ENCODE results near the gene CIROP.

Gene CIROP

GRCh38 chr14:23093104-23093503, 11.7 kb downstream of the CIROP start:
- Histone ChIP-seq H3K4me3 (ENCODE audit: low read length in 2 of 2) (peak overlapping the region; percentile 85 to 99), H3K27me3 (ENCODE audit: control insufficient read depth in 1 of 2, insufficient read depth in 2 of 2, low read length in 2 of 2) (no peaks in the 10 kb centered on the region), H3K9me3 (ENCODE audit: control insufficient read depth in 2 of 2, low read length in 2 of 2) (no peaks in the 10 kb centered on the region), H3K9ac (ENCODE audit: low read length in 2 of 2) (peak overlapping the region in 1 of 2 donors; percentile 93), H3K36me3 (ENCODE audit: control insufficient read depth in 2 of 2, insufficient read depth in 2 of 2, low read length in 2 of 2) (peaks cover 29 to 33% of the 10 kb centered on the region in 2 donors), H3K27ac (ENCODE audit: low read length) (no peak overlapping the region), H3K4me1 (ENCODE audit: control insufficient read depth, insufficient read depth, low read length) (peaks cover 18% of the 10 kb centered on the region)

- Histone ChIP-seq H3K36me3 (ENCODE audit: control insufficient read depth in 2 of 2, insufficient read depth in 2 of 2, low read length in 2 of 2) (peaks cover 26 to 34% of the 10 kb centered on the region in 2 donors), H3K9ac (ENCODE audit: low read length in 2 of 2) (no peak overlapping the region), H3K4me1 (ENCODE audit: control insufficient read depth, insufficient read depth, low read length) (peaks cover 13% of the 10 kb centered on the region), H3K27ac (ENCODE audit: low read length) (no peak overlapping the region), H3K4me3 (ENCODE audit: low read length in 2 of 2) (no peak overlapping the region), H3K9me3 (ENCODE audit: control insufficient read depth in 2 of 2, low read length in 2 of 2) (no peaks in the 10 kb centered on the region), H3K27me3 (ENCODE audit: control insufficient read depth in 1 of 2, insufficient read depth in 2 of 2, low read length in 2 of 2) (no peaks in the 10 kb centered on the region)
Observed at GRCh38 chr14:23091294-23092225, 13.2 kb downstream of the CIROP start.

GRCh38 chr14:23090254-23090636, 14.5 kb downstream of the CIROP start:
- H3K9me3 ChIP-seq (ENCODE audit: control insufficient read depth in 2 of 2, low read length in 2 of 2), result no peaks in the 10 kb centered on the region
- H3K27me3 ChIP-seq (ENCODE audit: control insufficient read depth in 1 of 2, insufficient read depth in 2 of 2, low read length in 2 of 2), result no peaks in the 10 kb centered on the region
- peaks cover 11% of the 10 kb centered on the region for H3K4me1 ChIP-seq (ENCODE audit: control insufficient read depth, insufficient read depth, low read length)
- H3K9ac ChIP-seq (ENCODE audit: low read length in 2 of 2), result no peak overlapping the region
- no peak overlapping the region for H3K27ac ChIP-seq (ENCODE audit: low read length)
- peaks cover 32 to 42% of the 10 kb centered on the region in 2 donors for H3K36me3 ChIP-seq (ENCODE audit: control insufficient read depth in 2 of 2, insufficient read depth in 2 of 2, low read length in 2 of 2)
- no peak overlapping the region for H3K4me3 ChIP-seq (ENCODE audit: low read length in 2 of 2)

GRCh38 chr14:23089498-23090253, 15.1 kb downstream of the CIROP start:
- H3K27me3 ChIP-seq (ENCODE audit: control insufficient read depth in 1 of 2, insufficient read depth in 2 of 2, low read length in 2 of 2), result no peaks in the 10 kb centered on the region
- peaks cover 33 to 42% of the 10 kb centered on the region in 2 donors for H3K36me3 ChIP-seq (ENCODE audit: control insufficient read depth in 2 of 2, insufficient read depth in 2 of 2, low read length in 2 of 2)
- no peaks in the 10 kb centered on the region for H3K9me3 ChIP-seq (ENCODE audit: control insufficient read depth in 2 of 2, low read length in 2 of 2)
- peaks cover 11% of the 10 kb centered on the region for H3K4me1 ChIP-seq (ENCODE audit: control insufficient read depth, insufficient read depth, low read length)
- H3K27ac ChIP-seq (ENCODE audit: low read length), result no peak overlapping the region
- H3K9ac ChIP-seq (ENCODE audit: low read length in 2 of 2), result no peak overlapping the region
- no peak overlapping the region for H3K4me3 ChIP-seq (ENCODE audit: low read length in 2 of 2)

DNA sequence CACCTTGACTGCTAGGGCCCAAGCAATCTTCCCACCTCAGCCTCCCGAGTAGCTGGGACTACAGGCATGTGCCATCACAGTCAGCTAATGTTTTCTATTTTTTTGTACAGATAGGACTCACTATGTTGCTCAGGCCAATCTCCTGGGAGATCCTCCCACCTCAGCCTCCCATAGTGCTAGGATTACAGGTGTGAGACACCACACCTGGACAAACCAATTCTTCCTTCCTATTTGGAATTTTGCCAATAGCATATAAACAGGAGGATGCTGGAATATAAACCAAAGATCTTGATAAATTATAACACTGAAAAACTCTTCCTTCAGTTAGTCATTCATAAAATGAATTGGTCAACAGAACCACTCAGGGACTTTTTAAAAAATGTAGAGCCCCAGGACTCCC, 18.2 kb downstream of the CIROP start:
- Histone ChIP-seq H3K27me3 (ENCODE audit: control insufficient read depth in 1 of 2, insufficient read depth in 2 of 2, low read length in 2 of 2) (no peaks in the 10 kb centered on the region), H3K4me1 (ENCODE audit: control insufficient read depth, insufficient read depth, low read length) (no peaks in the 10 kb centered on the region), H3K36me3 (ENCODE audit: control insufficient read depth in 2 of 2, insufficient read depth in 2 of 2, low read length in 2 of 2) (peaks cover 32 to 40% of the 10 kb centered on the region in 2 donors), H3K27ac (ENCODE audit: low read length) (no peak overlapping the region), H3K4me3 (ENCODE audit: low read length in 2 of 2) (no peak overlapping the region), H3K9ac (ENCODE audit: low read length in 2 of 2) (no peak overlapping the region), H3K9me3 (ENCODE audit: control insufficient read depth in 2 of 2, low read length in 2 of 2) (no peaks in the 10 kb centered on the region)

DNA sequence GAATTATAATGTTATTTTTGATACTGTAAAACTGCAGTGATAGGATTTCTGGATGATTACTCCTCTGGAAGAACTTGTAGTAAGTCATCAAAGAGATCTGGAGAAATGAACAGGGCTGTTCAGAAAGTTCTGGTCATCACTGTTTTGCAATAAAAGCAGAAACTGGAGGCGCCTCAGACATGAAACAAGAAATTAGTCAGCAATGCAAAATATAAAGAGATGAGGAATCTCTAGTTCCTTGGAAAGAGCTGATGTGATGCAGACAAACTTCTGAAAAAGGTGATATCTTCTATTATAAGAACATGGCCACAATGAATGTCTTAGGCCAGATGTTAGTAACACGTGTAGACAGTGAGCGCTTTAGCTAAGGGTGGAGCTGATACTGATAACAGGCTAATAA, 19.3 kb downstream of the CIROP start:
- no peaks in the 10 kb centered on the region for H3K27me3 ChIP-seq (ENCODE audit: control insufficient read depth in 1 of 2, insufficient read depth in 2 of 2, low read length in 2 of 2)
- peaks cover 40 to 50% of the 10 kb centered on the region in 2 donors for H3K36me3 ChIP-seq (ENCODE audit: control insufficient read depth in 2 of 2, insufficient read depth in 2 of 2, low read length in 2 of 2)
- no peaks in the 10 kb centered on the region for H3K9me3 ChIP-seq (ENCODE audit: control insufficient read depth in 2 of 2, low read length in 2 of 2)
- H3K9ac ChIP-seq (ENCODE audit: low read length in 2 of 2), result no peak overlapping the region
- H3K27ac ChIP-seq (ENCODE audit: low read length), result no peak overlapping the region
- no peak overlapping the region for H3K4me3 ChIP-seq (ENCODE audit: low read length in 2 of 2)
- H3K4me1 ChIP-seq (ENCODE audit: control insufficient read depth, insufficient read depth, low read length), result no peaks in the 10 kb centered on the region

DNA sequence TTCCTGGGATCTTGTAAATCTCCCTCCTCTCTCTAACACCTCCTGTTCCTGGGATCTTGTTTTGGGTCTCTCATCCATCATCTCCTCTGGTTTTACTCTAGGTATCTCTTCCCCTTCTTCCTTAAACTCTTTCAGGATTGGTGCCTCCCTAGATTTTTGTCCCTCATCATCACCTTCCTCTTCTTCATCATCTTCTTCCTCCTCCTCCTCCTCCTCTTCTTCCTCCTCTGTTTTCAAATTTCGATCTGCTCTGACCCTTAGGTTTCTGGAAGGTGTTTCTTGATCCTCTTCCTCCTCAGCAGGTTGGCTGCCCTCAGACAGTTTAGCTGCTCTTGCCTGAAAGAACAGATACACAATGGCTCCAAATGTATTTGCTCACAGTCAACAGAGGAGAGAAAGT, 24.3 kb downstream of the CIROP start:
- no peak overlapping the region for H3K9ac ChIP-seq (ENCODE audit: low read length in 2 of 2)
- H3K9me3 ChIP-seq (ENCODE audit: control insufficient read depth in 2 of 2, low read length in 2 of 2), result no peaks in the 10 kb centered on the region
- H3K36me3 ChIP-seq (ENCODE audit: control insufficient read depth in 2 of 2, insufficient read depth in 2 of 2, low read length in 2 of 2), result peaks cover 60 to 63% of the 10 kb centered on the region in 2 donors
- H3K27me3 ChIP-seq (ENCODE audit: control insufficient read depth in 1 of 2, insufficient read depth in 2 of 2, low read length in 2 of 2), result no peaks in the 10 kb centered on the region
- no peak overlapping the region for H3K27ac ChIP-seq (ENCODE audit: low read length)
- H3K4me1 ChIP-seq (ENCODE audit: control insufficient read depth, insufficient read depth, low read length), result peaks cover 7% of the 10 kb centered on the region
- H3K4me3 ChIP-seq (ENCODE audit: low read length in 2 of 2), result no peak overlapping the region

DNA sequence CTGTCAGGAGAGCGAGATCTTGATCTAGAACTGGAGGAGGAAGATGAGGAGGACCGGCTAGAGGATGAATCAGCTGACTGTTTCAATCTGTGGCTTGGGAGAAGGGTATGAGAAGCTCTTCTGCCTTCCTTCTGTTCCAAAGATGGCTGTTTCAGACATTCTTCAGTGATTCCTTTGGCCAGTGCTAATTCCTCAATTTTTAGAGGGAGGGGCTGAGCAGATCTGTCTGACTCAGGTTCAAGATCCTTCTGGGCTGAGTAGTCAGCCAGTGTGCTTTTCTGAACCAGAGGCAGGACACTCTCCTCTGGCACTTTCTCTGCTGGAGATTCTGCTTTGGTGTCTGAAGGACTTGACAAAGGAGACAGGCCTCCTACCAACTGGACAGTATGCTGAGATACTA, 25.1 kb downstream of the CIROP start:
- Histone ChIP-seq H3K4me3 (ENCODE audit: low read length in 2 of 2) (no peak overlapping the region), H3K4me1 (ENCODE audit: control insufficient read depth, insufficient read depth, low read length) (peaks cover 7% of the 10 kb centered on the region), H3K27ac (ENCODE audit: low read length) (no peak overlapping the region), H3K9me3 (ENCODE audit: control insufficient read depth in 2 of 2, low read length in 2 of 2) (no peaks in the 10 kb centered on the region), H3K27me3 (ENCODE audit: control insufficient read depth in 1 of 2, insufficient read depth in 2 of 2, low read length in 2 of 2) (no peaks in the 10 kb centered on the region), H3K36me3 (ENCODE audit: control insufficient read depth in 2 of 2, insufficient read depth in 2 of 2, low read length in 2 of 2) (peaks cover 60 to 65% of the 10 kb centered on the region in 2 donors), H3K9ac (ENCODE audit: low read length in 2 of 2) (no peak overlapping the region)

DNA sequence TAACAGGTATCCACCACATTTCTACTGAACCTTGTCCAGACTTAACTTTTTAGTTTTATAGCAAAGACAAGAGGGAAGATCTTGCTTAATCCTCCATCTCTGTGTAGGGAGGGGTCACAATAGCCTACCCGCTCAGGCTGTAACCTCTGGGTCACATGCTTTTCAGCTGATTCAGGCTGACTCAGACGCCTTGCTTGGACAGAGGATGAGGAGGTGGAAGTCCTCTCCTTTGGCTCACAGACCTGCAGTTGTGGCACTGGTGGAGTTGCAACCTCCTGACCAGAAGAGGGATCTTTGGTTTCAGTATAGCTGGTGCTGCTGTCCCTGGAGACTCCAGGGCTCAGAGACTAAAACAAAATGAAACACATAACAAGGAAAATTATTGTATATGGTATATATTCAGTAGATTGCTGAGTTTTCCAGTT, 26.1 kb downstream of the CIROP start:
- H3K36me3 ChIP-seq (ENCODE audit: control insufficient read depth in 2 of 2, insufficient read depth in 2 of 2, low read length in 2 of 2), result peaks cover 60 to 68% of the 10 kb centered on the region in 2 donors
- no peak overlapping the region for H3K27ac ChIP-seq (ENCODE audit: low read length)
- no peak overlapping the region for H3K4me3 ChIP-seq (ENCODE audit: low read length in 2 of 2)
- H3K9me3 ChIP-seq (ENCODE audit: control insufficient read depth in 2 of 2, low read length in 2 of 2), result no peaks in the 10 kb centered on the region
- H3K4me1 ChIP-seq (ENCODE audit: control insufficient read depth, insufficient read depth, low read length), result peaks cover 7% of the 10 kb centered on the region
- no peaks in the 10 kb centered on the region for H3K27me3 ChIP-seq (ENCODE audit: control insufficient read depth in 1 of 2, insufficient read depth in 2 of 2, low read length in 2 of 2)
- H3K9ac ChIP-seq (ENCODE audit: low read length in 2 of 2), result peak overlapping the region in 1 of 2 donors; percentile 38

GRCh38 chr14:23077962-23078361, 26.8 kb downstream of the CIROP start:
- Histone ChIP-seq H3K36me3 (ENCODE audit: control insufficient read depth in 2 of 2, insufficient read depth in 2 of 2, low read length in 2 of 2) (peaks cover 64 to 71% of the 10 kb centered on the region in 2 donors), H3K9me3 (ENCODE audit: control insufficient read depth in 2 of 2, low read length in 2 of 2) (no peaks in the 10 kb centered on the region), H3K9ac (ENCODE audit: low read length in 2 of 2) (no peak overlapping the region), H3K27me3 (ENCODE audit: control insufficient read depth in 1 of 2, insufficient read depth in 2 of 2, low read length in 2 of 2) (no peaks in the 10 kb centered on the region), H3K4me3 (ENCODE audit: low read length in 2 of 2) (no peak overlapping the region), H3K4me1 (ENCODE audit: control insufficient read depth, insufficient read depth, low read length) (peaks cover 7% of the 10 kb centered on the region), H3K27ac (ENCODE audit: low read length) (no peak overlapping the region)
